ENCODE data around the gene BATF.

Gene BATF

DNA sequence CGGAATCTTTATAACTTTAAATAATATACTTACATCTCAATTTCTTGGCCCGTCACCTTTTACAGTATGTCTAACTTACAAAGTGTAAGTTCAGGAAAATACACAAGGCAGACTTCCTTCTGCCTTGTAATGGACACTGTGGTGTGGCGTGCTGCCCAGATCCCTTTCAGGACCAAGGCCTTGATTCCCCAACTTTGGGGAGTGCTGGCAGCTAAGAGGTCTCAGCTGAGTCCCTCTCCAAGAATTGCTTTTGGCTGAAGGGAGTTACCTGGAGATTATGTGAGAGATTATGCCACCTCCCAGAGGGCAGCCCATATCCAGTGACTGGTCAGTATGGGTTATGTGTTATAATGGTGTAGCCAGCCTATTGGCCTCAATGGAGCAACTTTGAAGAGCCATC lies 21.2 kb upstream of the BATF start:
- DNase-seq = no peak

DNA sequence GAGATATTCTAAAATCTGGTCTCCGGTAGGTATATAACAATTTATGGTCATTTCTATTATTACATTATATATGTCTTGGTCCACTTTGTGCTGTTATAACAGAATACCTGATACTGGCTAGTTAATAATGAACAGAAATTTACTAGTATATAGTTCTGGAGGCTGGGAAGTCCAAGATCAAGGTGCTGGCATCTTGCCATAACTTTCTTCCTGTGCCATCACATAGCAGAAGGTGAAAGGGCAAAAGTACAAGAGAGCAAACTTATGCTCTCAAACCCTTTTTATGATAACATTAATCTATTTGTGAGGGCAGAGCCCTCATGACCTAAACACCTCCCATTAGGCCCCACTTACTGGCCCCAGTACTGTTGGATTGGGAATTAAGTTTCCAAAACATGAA lies 17.9 kb upstream of the BATF start:
- no peak for DNase-seq

GRCh38 chr14:75506930-75507329 lies 15.3 kb upstream of the BATF start:
- no peak for DNase-seq

DNA sequence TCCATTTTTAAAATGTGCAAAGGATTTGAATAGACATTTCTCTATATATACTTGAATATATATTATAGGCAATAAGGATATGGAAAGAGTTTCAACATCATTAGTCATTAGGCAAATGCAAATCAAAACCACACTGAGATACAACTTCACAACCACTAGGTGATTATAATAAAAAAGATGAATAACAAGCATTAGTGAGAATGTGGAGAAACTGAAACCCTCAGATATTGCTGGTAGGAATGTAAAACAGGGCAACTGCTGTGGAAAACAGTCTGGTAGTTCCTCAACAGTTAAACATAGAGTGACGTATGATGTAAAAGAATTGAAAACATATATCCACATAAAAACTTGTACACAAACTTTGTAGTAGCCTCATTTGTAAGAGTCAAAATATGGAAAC lies 11.7 kb upstream of the BATF start:
- no peak for DNase-seq

DNA sequence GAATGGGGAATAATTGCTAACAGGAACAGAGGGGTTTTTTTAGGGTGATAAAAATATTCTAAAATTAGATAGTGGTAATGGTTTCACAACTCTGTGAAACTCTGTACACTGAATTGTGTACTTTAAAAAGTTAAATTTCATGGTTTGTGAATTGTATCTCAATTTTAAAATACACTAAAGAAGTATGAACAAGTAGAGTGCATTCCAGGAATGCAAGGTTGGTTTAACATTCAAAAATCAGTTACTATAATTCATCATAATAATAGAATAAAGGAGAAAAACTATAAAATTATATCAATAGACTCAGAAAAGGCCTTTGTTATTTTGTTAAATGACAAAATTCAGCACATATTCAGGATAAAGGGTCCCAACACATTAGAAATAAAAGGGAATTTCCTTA lies 11.1 kb upstream of the BATF start:
- DNase-seq = no peak

GRCh38 chr14:75513911-75514672 lies 8.2 kb upstream of the BATF start:
- no peak for DNase-seq

GRCh38 chr14:75514673-75515628 lies 7.3 kb upstream of the BATF start:
- DNase-seq = peak in 1 of 2 experiments; percentile 29

- DNase-seq = no peak
Observed at GRCh38 chr14:75515629-75515996, 6.7 kb upstream of the BATF start.

GRCh38 chr14:75518625-75519024 lies 3.6 kb upstream of the BATF start:
- peak in 1 of 2 experiments; percentile 18 for DNase-seq

DNA sequence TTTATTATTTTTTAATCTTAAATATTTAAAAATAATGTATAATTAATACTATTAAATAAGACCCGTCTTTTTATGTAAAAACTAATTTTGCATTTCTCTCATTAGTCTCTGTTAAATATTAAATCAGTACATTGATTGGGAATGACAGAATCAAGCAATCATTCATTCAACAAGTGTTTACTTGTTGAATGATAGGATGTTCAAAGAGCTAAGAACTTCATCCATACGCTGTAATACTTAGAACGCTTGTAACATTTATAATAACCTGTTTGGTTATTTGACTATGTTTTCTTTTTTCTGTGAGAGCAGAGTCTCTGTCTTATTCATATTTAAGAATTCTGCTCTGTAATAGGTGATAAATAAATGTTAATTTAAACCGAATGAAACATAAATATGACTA lies 2.9 kb upstream of the BATF start:
- DNase-seq = no peak

DNA sequence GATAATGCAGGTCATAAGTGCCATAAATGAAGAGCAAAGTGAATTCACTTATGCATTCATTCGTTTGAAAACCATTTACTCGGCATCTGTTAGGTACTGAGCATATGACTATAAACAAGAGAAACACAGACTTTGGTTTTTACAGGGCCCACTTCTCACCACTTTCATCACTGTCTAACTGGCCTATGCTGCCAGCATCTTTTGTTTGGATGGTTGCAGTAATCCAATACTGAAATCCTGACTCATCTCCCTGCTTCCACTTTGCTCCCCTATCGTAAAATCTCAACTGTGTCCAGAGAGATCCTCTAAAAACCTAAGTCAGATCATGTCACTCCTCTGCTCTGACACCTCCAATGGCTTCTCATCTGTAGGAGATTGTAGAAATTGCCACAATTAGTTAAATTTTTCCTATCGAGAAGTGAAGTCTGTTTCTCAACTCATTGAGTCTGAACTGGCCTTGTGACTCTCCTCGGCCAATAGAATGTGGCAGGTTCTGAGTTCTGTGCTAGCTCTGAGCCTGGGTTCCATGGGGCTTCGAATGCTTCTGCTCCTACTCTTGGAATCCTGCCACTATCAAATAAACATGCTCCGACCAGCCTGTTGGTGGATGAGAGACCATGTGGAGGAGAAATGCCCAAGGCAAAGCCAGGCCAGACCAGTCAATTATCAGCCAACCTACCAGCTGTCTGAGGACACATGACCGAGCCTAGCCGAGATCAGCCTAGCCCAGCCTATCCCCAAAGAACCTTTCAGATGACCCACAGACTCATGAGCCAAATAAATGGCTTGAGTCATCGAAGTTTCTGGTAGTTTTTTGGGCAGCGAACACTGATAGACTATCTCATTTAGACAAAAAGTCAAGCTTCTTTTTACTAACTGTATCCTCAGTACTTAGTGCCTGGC lies 2.2 kb upstream of the BATF start:
- no peak for DNase-seq

DNA sequence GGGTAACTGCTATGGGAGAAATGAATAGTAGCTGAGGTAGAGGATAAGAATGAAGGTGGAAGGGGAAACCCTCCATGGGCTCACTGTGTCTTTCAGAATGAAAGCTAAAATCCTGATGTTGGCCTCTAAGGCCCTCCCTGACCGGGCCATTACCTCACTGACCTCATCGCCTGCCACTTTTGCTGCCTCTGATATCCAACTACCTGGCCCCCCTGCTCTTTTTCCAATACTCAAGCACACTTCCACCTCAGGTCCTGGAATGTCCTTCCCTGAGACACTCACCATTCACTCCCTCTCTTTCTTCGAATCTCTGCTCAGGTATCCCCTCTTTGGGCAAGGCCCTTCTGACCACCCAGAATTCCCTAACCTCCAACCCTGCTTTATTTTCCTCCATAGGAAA lies 1.4 kb upstream of the BATF start:
- DNase-seq = no peak

GRCh38 chr14:75521415-75522199 lies 662 bp upstream of the BATF start:
- no peak for DNase-seq

GRCh38 chr14:75522983-75523318 lies 682 bp downstream of the BATF start:
- no peak for DNase-seq

GRCh38 chr14:75523771-75524171 lies 1.5 kb downstream of the BATF start:
- no peak for DNase-seq

GRCh38 chr14:75525969-75526368 lies 3.7 kb downstream of the BATF start:
- DNase-seq = no peak

DNA sequence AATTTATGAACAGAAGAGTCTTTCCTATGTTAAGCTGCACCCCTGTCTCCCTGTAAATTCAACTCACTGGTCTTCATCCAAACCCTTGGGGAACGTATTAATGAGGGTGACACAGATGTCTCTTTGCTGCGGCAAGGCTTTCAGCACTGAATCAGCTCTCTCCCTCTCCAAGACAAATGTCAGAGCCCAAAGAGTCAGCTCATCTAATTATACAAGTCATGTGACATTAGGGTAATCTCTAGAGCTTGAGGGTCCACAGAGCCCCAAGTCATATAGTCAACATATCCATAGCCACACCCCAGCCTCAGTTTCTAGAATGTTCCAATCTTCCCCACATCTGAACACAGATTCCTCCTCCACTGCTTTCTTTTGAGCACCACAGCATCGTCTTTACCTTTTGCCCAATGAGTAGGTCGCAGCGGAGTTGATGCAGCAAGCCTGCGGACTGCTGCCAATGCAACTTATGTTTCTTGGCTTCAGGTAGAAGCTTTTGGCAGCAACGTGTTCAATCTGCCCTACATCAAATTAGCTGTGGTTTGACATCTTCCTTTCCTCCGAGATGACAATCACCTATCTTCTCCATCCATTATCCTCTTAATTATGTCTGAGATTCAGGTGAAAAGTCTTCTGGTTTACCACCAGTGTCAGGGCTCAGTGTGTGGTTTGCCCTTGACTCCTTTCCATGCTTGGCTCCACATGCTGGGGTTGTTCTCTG lies 5.3 kb downstream of the BATF start:
- no peak for DNase-seq

GRCh38 chr14:75531256-75531655 lies 9.0 kb downstream of the BATF start:
- no peak for DNase-seq

DNA sequence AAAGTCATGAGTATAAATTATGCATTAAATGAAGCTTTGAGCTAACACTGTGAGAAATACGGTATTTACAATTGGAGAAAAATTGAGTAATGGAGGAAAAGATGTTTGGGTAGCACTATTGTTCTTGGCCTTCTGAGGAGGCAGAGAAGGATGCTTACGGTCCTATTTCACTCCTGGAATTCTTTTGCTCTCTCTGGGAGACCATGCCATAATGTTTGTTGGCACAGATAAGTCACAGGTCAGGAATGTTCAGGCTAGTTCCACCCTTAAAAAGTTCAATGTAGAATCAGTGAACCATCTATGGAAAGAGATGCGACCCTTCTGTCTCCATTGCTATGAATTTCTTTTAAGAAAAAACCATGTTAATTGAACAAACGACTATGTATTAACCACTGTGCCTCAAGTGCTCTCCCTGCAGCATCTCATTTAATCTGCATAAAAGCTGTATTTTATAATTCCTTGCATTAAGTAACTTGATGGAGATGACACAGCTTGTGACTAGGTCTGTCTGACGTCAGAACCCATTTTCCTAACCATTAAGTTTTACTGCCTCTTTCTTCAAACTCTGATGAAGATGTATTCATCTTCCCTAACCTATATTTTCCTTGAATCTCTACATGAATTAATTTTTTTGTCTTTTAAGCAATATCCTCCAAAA lies 9.5 kb downstream of the BATF start:
- DNase-seq = no peak

DNA sequence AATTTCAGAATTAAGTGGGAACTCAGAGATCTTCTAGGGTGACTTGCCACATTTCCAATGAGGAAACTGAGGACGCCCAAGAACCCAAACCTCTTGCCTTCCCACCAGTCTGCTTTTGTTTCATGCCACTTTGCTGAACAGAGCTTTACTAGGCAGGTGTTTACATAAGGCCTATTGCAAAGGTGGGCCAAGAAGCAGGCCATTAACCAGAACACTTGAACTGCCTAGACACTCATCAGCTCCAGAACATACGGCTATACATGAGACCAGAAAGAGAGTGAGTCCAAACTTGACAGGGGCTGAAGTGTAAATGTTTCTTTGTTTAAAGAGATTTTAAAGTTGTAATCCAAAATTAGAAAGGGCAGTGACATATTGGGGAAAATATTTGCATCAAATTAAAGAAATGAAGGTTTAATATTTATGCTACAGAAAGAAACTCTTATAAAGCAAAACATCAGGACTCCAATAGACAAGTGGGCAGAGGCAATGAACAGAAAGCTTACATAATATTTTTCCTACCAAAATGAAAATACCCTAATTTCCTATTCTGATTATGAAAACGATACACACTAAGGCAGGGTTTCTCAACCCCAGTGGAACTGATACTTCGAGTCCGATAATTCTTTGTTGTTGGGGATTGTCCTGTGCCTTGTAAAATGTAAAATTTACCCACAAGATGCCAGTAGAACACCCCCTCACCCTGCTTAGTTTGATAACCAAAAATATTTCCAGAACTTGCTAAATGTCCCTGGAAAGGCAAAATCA lies 11.7 kb downstream of the BATF start:
- DNase-seq = no peak

All from NCI-H526 (cell line).